Lower lobe of right lung (tissue), 2 donors: ENCODE data around the gene FLG. TPM values are rescaled to one million over a fixed set of nuclear protein-coding genes. Genes with fewer than 3 reads are reported as not detected.

Source experiments
- ATAC-seq, 2 donors: fragments of 200-7000 bp; cut with Tn5 transposase; one replicate each; pipeline ENCODE4 v1.9.1; 2020 to 2022; ENCODE audit warnings: mild to moderate bottlenecking in 2 of 2, moderate library complexity in 2 of 2
- DNase-seq: peaks from one replicate; pipeline ENCODE4 v3.0.0-alpha.2; 2020
- H3K27ac ChIP-seq: fragments of 200-600 bp; one replicate; pipeline ENCODE4 v1.8.0; 2022
- H3K27me3 ChIP-seq: fragments of 200-600 bp; one replicate; pipeline ENCODE4 v1.8.0; 2022; ENCODE audit warnings: low read depth
- H3K36me3 ChIP-seq: fragments of 200-600 bp; one replicate; pipeline ENCODE4 v1.8.0; 2022; ENCODE audit warnings: mild to moderate bottlenecking
- H3K4me1 ChIP-seq: fragments of 200-600 bp; one replicate; pipeline ENCODE4 v1.8.0; 2022
- H3K4me3 ChIP-seq: fragments of 200-600 bp; one replicate; pipeline ENCODE4 v1.8.0; 2022; ENCODE audit warnings: mild to moderate bottlenecking
- H3K9me3 ChIP-seq: fragments of 200-600 bp; one replicate; pipeline ENCODE4 v1.8.0; 2022
- intact Hi-C: fragments of 100-400 bp; cut with DNase I; formaldehyde crosslinking; loops from one replicate; pipeline ENCODE4 v1.11.0; 2022
- total RNA-seq: library from RNA; stranded (reverse); fragmentation: NEBNext Ultra II Directional; extraction: Animal tissue kit (Norgen Biotek cat#: 25700); gene quantifications from one replicate; pipeline ENCODE4 v1.2.1, GENCODE V29; 2021
- TF ChIP-seq, protein P1 (sequence below): fragments of 200-600 bp; IDR thresholded peaks from one replicate; pipeline ENCODE4 v1.8.0; 2022; ENCODE audit warnings: antibody characterized with exemption, mild to moderate bottlenecking
- donor health status: DM: no; HTN: yes; CAD: no; lungs with severe emphysema.

The FLG gene
- total RNA-seq, 1 donor from 2014 or later, result not detected

- no peaks in the 10 kb centered on the region for H3K4me1 ChIP-seq
- H3K9me3 ChIP-seq, result no peaks in the 10 kb centered on the region
- intact Hi-C loops, result no loop called here
- TF ChIP-seq, protein P1, sequence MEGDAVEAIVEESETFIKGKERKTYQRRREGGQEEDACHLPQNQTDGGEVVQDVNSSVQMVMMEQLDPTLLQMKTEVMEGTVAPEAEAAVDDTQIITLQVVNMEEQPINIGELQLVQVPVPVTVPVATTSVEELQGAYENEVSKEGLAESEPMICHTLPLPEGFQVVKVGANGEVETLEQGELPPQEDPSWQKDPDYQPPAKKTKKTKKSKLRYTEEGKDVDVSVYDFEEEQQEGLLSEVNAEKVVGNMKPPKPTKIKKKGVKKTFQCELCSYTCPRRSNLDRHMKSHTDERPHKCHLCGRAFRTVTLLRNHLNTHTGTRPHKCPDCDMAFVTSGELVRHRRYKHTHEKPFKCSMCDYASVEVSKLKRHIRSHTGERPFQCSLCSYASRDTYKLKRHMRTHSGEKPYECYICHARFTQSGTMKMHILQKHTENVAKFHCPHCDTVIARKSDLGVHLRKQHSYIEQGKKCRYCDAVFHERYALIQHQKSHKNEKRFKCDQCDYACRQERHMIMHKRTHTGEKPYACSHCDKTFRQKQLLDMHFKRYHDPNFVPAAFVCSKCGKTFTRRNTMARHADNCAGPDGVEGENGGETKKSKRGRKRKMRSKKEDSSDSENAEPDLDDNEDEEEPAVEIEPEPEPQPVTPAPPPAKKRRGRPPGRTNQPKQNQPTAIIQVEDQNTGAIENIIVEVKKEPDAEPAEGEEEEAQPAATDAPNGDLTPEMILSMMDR, result no peak
- H3K27ac ChIP-seq, result no peak overlapping the region
- H3K4me3 ChIP-seq, result no peak overlapping the region
- no peaks in the 10 kb centered on the region for H3K27me3 ChIP-seq
- no peaks in the 10 kb centered on the region for H3K36me3 ChIP-seq
- DNase-seq (no peak), ATAC-seq (no peak)
Observed at GRCh38 chr1:152349611-152350010, 24.6 kb upstream of the FLG start.

DNA sequence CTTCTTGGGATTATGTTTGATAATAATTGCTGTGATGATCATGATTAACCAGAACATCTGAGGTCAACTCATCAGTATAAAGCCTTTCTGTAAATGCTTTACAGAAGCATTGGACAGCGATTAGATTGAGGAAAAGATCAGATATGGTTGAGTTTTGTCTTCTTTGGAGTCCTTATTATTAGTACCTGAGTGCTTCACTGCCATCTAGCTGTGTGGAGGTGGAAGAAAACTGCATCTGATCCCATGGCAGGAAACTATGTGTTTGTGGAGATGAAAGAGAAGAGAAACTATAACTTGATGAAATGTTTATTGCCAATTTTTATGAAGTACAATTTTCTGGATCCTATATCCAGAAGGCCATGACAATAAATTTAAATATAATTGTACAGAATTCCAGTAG, 23.4 kb upstream of the FLG start:
- Histone ChIP-seq H3K36me3 (no peaks in the 10 kb centered on the region), H3K4me3 (no peak overlapping the region), H3K27me3 (no peaks in the 10 kb centered on the region), H3K27ac (no peak overlapping the region), H3K9me3 (no peaks in the 10 kb centered on the region), H3K4me1 (no peaks in the 10 kb centered on the region)
- ATAC-seq, result no peak
- intact Hi-C loops, result no loop called here
- TF ChIP-seq, protein P1, result no peak
- no peak for DNase-seq

- no peaks in the 10 kb centered on the region for H3K9me3 ChIP-seq
- no peak for DNase-seq
- TF ChIP-seq, protein P1, result peak; percentile 91
- intact Hi-C loops, result no loop called here
- H3K4me1 ChIP-seq, result no peaks in the 10 kb centered on the region
- H3K36me3 ChIP-seq, result no peaks in the 10 kb centered on the region
- no peak overlapping the region for H3K4me3 ChIP-seq
- no peak overlapping the region for H3K27ac ChIP-seq
- peak in 1 of 2 donors; percentile 59 for ATAC-seq
- H3K27me3 ChIP-seq, result no peaks in the 10 kb centered on the region
Observed at GRCh38 chr1:152347116-152347728, 22.2 kb upstream of the FLG start.

DNA sequence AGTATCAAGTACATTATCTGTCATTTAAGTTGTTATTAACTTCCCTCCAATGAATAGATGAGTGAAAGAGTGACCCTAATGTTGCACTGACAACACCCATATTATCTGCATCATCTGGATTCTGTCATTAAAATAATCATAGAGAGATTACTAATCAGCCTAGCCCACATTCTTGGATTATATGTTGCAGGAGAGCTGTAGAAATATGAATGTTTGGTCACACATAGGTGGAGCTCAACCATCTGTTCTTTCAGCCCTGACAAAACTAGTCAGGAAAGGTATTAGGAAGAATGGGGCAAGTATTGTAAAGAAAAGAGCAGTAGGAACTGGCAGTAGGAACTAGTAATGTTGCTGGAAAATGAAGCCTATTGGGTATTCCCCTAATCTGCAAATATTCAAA, 19.4 kb upstream of the FLG start:
- intact Hi-C loops, result no loop called here
- TF ChIP-seq, protein P1, result no peak
- Histone ChIP-seq H3K4me1 (no peaks in the 10 kb centered on the region), H3K36me3 (no peaks in the 10 kb centered on the region), H3K27ac (no peak overlapping the region), H3K27me3 (no peaks in the 10 kb centered on the region), H3K4me3 (no peak overlapping the region), H3K9me3 (no peaks in the 10 kb centered on the region)
- DNase-seq, result no peak
- no peak for ATAC-seq

- Histone ChIP-seq H3K36me3 (no peaks in the 10 kb centered on the region), H3K27me3 (no peaks in the 10 kb centered on the region), H3K4me1 (no peaks in the 10 kb centered on the region), H3K9me3 (no peaks in the 10 kb centered on the region), H3K27ac (no peak overlapping the region), H3K4me3 (no peak overlapping the region)
- TF ChIP-seq, protein P1, result no peak
- DNase-seq, result no peak
- intact Hi-C loops, result no loop called here
- no peak for ATAC-seq
Observed at GRCh38 chr1:152343006-152343405, 18.0 kb upstream of the FLG start.
